GM23338 (cell line): ENCODE measurements around the gene PTPRN2. TPM values are rescaled to one million over a fixed set of nuclear protein-coding genes. Genes with fewer than 3 reads are reported as not detected.

Experiments used
- ATAC-seq: fragments of 200-7000 bp; cut with Tn5 transposase; 3 replicates; pipeline ENCODE4 v1.9.1; 2020
- DNase-seq: peaks from one replicate; pipeline ENCODE4 v3.0.0-alpha.2; 2015; ENCODE audit warnings: low spot score
- H2AFZ ChIP-seq: fragments of 200-600 bp; sonication (generic); 2 replicates; pipeline ENCODE4 v1.8.0; 2016; ENCODE audit warnings: antibody characterized with exemption, mild to moderate bottlenecking, moderate library complexity
- H3F3A ChIP-seq: fragments of 200-600 bp; sonication (generic); replicated peaks from 2 replicates; pipeline ENCODE4 v1.8.0; 2017; ENCODE audit warnings: antibody characterized with exemption, mixed run types, low read depth
- H3K27ac ChIP-seq: fragments of 200-600 bp; sonication (generic); 2 replicates; pipeline ENCODE4 v1.6.1; 2016; ENCODE audit warnings: low read depth
- H3K27me3 ChIP-seq: fragments of 200-600 bp; sonication (generic); 2 replicates; pipeline ENCODE4 v1.8.0; 2016; ENCODE audit warnings: mild to moderate bottlenecking, mixed run types, moderate library complexity; ENCODE audit not compliant: insufficient read depth
- H3K36me3 ChIP-seq: fragments of 200-600 bp; sonication (generic); 2 replicates; pipeline ENCODE4 v1.8.0; 2016; ENCODE audit warnings: mild to moderate bottlenecking; ENCODE audit not compliant: insufficient read depth
- H3K4me1 ChIP-seq: fragments of 200-600 bp; sonication (generic); 2 replicates; pipeline ENCODE4 v1.8.0; 2016; ENCODE audit warnings: mild to moderate bottlenecking, moderate library complexity; ENCODE audit not compliant: insufficient read depth
- H3K4me2 ChIP-seq: fragments of 200-600 bp; sonication (generic); 2 replicates; pipeline ENCODE4 v1.7.1; 2017; ENCODE audit warnings: mixed run types
- H3K4me3 ChIP-seq: fragments of 200-600 bp; sonication (generic); 2 replicates; pipeline ENCODE4 v1.6.1; 2016; ENCODE audit warnings: mixed run types
- H3K79me2 ChIP-seq: fragments of 200-600 bp; sonication (generic); replicated peaks from 2 replicates; pipeline ENCODE4 v1.8.0; 2017; ENCODE audit warnings: mild to moderate bottlenecking; ENCODE audit not compliant: insufficient read depth
- H3K9me2 ChIP-seq: fragments of 200-600 bp; sonication (generic); 2 replicates; pipeline ENCODE4 v1.8.0; 2017; ENCODE audit not compliant: insufficient read depth
- H4K20me1 ChIP-seq: fragments of 200-600 bp; sonication (generic); replicated peaks from 2 replicates; pipeline ENCODE4 v1.8.0; 2017; ENCODE audit warnings: mild to moderate bottlenecking; ENCODE audit not compliant: insufficient read depth
- H3K27ac Mint-ChIP-seq: 2 replicates; pipeline ENCODE4 v1.8.0; 2020; ENCODE audit warnings: inconsistent platforms, mild to moderate bottlenecking, moderate library complexity, mixed read lengths
- H3K27me3 Mint-ChIP-seq: 3 replicates; pipeline ENCODE4 v1.8.0; 2022; ENCODE audit warnings: low read depth, mild to moderate bottlenecking, moderate library complexity, mixed read lengths, inconsistent platforms; ENCODE audit not compliant: insufficient read depth, poor library complexity
- H3K36me3 Mint-ChIP-seq: 3 replicates; pipeline ENCODE4 v1.8.0; 2021; ENCODE audit warnings: low read depth, mild to moderate bottlenecking, inconsistent platforms, moderate library complexity, mixed read lengths
- H3K4me1 Mint-ChIP-seq: 3 replicates; pipeline ENCODE4 v1.8.0; 2020; ENCODE audit warnings: mild to moderate bottlenecking, inconsistent platforms, mixed read lengths
- H3K4me3 Mint-ChIP-seq: 3 replicates; pipeline ENCODE4 v1.8.0; 2021; ENCODE audit warnings: moderate library complexity, mild to moderate bottlenecking, inconsistent platforms, mixed read lengths
- H3K9me3 Mint-ChIP-seq: 3 replicates; pipeline ENCODE4 v1.8.0; 2020; ENCODE audit warnings: moderate library complexity, mild to moderate bottlenecking, inconsistent platforms, mixed read lengths
- CREB1 ChIP-seq: fragments of 250-450 bp; sonication (Bioruptor Pico); IDR thresholded peaks from 2 replicates; pipeline ENCODE4 v1.5.0; 2020; ENCODE audit warnings: low read depth, mild to moderate bottlenecking, moderate library complexity
- EZH2 ChIP-seq: fragments of 200-600 bp; sonication (generic); IDR thresholded peaks from one replicate; pipeline ENCODE4 v1.8.0; 2017; ENCODE audit warnings: antibody characterized with exemption, mild to moderate bottlenecking, low read depth; ENCODE audit not compliant: unreplicated experiment
- EZH2phosphoT487 ChIP-seq: fragments of 200-600 bp; sonication (generic); IDR thresholded peaks from one replicate; pipeline ENCODE4 v1.8.1; 2018; ENCODE audit warnings: antibody characterized with exemption; ENCODE audit not compliant: unreplicated experiment
- JUNB ChIP-seq: IDR thresholded peaks from one replicate; pipeline ENCODE4 v1.6.1; 2016; ENCODE audit warnings: antibody characterized with exemption; ENCODE audit not compliant: unreplicated experiment
- NANOG ChIP-seq: IDR thresholded peaks from 2 replicates; pipeline ENCODE4 v1.6.1; 2016; ENCODE audit warnings: antibody characterized with exemption, borderline replicate concordance
- POLR2AphosphoS5 ChIP-seq: IDR thresholded peaks from 2 replicates; pipeline ENCODE4 v1.6.1; 2016; ENCODE audit warnings: antibody characterized with exemption, low read depth
- STAT1 ChIP-seq: IDR thresholded peaks from one replicate; pipeline ENCODE4 v1.6.1; 2016; ENCODE audit warnings: antibody characterized with exemption; ENCODE audit not compliant: unreplicated experiment
- ZNF331 ChIP-seq: fragments of 250-450 bp; sonication (Bioruptor Pico); IDR thresholded peaks from 2 replicates; pipeline ENCODE4 v1.5.0; 2020; ENCODE audit warnings: low read depth, mild to moderate bottlenecking, moderate library complexity
- polyA plus RNA-seq: library from polyadenylated mRNA; unstranded; fragments of >200 nt; fragmentation: Nextera tagmentation; extraction: Ambion mirVana; gene quantifications from 2 replicates; pipeline ENCODE4 v1.2.1, GENCODE V29; 2016
- total RNA-seq: library from RNA; depleted of rRNA; stranded (reverse); fragments of >200 nt; shearing (Covaris generic); gene quantifications from 2 replicates; pipeline ENCODE4 v1.2.3, GENCODE V29; 2014
- TF ChIP-seq, protein P1 (sequence below): fragments of 250-450 bp; sonication (Bioruptor Pico); IDR thresholded peaks from 2 replicates; pipeline ENCODE4 v1.5.0; 2020; ENCODE audit warnings: mild to moderate bottlenecking, moderate library complexity

PTPRN2 gene
- total and polyA plus RNA-seq, 2 experiments from 2014 or later = 0.87 to 4.0 TPM

DNA sequence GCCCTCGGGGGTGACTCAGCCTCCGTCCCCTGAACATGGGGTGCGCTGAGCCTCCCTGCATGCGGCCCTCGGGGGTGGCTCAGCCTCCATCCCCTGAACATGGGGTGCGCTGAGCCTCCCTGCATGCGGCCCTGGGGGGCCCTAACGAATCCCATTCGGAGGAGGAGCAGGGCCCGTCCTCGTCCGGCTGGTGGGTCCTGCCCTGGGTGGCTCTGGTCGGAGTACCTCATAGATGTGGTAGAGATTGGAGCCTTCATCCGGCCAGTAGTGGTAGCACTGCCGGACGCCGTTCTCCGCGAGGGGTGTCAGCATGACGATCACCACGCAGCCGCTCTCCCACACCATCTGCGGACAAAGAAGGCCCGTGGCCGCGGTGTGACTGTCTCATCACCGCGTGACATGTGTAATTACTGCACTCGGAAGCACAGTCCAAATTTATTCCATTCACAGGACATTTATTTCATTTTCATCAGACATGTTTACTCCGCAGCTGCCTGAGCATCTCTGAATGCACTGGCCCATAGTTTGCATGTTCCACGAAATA is 1009.8 kb downstream of the PTPRN2 start:
- H3K4me3 Mint-ChIP-seq = no peak overlapping the region
- no peak for DNase-seq
- H3K4me2 ChIP-seq = no peak overlapping the region
- H3K79me2 ChIP-seq = no peaks in the 10 kb centered on the region
- H3K27me3 ChIP-seq = no peaks in the 10 kb centered on the region
- peaks cover 38% of the 10 kb centered on the region for H3K36me3 Mint-ChIP-seq
- no peaks in the 10 kb centered on the region; the same call in 1 of the 2 replicates for H3K36me3 ChIP-seq
- no peaks in the 10 kb centered on the region for H3K9me2 ChIP-seq
- no peaks in the 10 kb centered on the region for H4K20me1 ChIP-seq
- ATAC-seq = no peak
- peaks cover 92% of the 10 kb centered on the region for H3K9me3 Mint-ChIP-seq
- H3K27me3 Mint-ChIP-seq = peaks cover 7% of the 10 kb centered on the region
- no peak for TF ChIP-seq CREB1 (CRISPR knock-in tag)
- no peak for TF ChIP-seq EZH2
- TF ChIP-seq, protein P1, sequence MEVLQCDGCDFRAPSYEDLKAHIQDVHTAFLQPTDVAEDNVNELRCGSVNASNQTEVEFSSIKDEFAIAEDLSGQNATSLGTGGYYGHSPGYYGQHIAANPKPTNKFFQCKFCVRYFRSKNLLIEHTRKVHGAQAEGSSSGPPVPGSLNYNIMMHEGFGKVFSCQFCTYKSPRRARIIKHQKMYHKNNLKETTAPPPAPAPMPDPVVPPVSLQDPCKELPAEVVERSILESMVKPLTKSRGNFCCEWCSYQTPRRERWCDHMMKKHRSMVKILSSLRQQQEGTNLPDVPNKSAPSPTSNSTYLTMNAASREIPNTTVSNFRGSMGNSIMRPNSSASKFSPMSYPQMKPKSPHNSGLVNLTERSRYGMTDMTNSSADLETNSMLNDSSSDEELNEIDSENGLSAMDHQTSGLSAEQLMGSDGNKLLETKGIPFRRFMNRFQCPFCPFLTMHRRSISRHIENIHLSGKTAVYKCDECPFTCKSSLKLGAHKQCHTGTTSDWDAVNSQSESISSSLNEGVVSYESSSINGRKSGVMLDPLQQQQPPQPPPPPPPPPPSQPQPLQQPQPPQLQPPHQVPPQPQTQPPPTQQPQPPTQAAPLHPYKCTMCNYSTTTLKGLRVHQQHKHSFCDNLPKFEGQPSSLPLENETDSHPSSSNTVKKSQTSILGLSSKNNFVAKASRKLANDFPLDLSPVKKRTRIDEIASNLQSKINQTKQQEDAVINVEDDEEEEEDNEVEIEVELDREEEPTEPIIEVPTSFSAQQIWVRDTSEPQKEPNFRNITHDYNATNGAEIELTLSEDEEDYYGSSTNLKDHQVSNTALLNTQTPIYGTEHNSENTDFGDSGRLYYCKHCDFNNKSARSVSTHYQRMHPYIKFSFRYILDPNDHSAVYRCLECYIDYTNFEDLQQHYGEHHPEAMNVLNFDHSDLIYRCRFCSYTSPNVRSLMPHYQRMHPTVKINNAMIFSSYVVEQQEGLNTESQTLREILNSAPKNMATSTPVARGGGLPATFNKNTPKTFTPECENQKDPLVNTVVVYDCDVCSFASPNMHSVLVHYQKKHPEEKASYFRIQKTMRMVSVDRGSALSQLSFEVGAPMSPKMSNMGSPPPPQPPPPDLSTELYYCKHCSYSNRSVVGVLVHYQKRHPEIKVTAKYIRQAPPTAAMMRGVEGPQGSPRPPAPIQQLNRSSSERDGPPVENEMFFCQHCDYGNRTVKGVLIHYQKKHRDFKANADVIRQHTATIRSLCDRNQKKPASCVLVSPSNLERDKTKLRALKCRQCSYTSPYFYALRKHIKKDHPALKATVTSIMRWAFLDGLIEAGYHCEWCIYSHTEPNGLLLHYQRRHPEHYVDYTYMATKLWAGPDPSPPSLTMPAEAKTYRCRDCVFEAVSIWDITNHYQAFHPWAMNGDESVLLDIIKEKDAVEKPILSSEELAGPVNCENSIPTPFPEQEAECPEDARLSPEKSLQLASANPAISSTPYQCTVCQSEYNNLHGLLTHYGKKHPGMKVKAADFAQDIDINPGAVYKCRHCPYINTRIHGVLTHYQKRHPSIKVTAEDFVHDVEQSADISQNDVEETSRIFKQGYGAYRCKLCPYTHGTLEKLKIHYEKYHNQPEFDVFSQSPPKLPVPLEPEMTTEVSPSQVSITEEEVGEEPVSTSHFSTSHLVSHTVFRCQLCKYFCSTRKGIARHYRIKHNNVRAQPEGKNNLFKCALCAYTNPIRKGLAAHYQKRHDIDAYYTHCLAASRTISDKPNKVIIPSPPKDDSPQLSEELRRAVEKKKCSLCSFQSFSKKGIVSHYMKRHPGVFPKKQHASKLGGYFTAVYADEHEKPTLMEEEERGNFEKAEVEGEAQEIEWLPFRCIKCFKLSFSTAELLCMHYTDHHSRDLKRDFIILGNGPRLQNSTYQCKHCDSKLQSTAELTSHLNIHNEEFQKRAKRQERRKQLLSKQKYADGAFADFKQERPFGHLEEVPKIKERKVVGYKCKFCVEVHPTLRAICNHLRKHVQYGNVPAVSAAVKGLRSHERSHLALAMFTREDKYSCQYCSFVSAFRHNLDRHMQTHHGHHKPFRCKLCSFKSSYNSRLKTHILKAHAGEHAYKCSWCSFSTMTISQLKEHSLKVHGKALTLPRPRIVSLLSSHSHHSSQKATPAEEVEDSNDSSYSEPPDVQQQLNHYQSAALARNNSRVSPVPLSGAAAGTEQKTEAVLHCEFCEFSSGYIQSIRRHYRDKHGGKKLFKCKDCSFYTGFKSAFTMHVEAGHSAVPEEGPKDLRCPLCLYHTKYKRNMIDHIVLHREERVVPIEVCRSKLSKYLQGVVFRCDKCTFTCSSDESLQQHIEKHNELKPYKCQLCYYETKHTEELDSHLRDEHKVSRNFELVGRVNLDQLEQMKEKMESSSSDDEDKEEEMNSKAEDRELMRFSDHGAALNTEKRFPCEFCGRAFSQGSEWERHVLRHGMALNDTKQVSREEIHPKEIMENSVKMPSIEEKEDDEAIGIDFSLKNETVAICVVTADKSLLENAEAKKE = no peak
- TF ChIP-seq STAT1 = no peak
- TF ChIP-seq JUNB = no peak
- TF ChIP-seq NANOG = no peak
- TF ChIP-seq ZNF331 (CRISPR knock-in tag) = no peak
- no peak for TF ChIP-seq EZH2phosphoT487
- TF ChIP-seq POLR2AphosphoS5 = no peak
- no peaks in the 10 kb centered on the region for H3K4me1 ChIP-seq
- no peak overlapping the region for H3K27ac ChIP-seq
- no peaks in the 10 kb centered on the region; the same call in 2 of the 3 replicates for H3K4me1 Mint-ChIP-seq
- no peaks in the 10 kb centered on the region for H3F3A ChIP-seq
- H3K4me3 ChIP-seq = no peak overlapping the region
- H3K27ac Mint-ChIP-seq = no peak overlapping the region
- H2AFZ ChIP-seq = no peak overlapping the region
